RPMI7951 (cell line): ENCODE results near the gene OXNAD1. TPM values are rescaled to one million over a fixed set of nuclear protein-coding genes. Genes with fewer than 3 reads are reported as not detected.

Experiments used
- DNase-seq: peaks from one replicate; pipeline ENCODE4 v3.0.0-alpha.2; 2012; ENCODE audit warnings: low read depth
- total RNA-seq: library from RNA; depleted of rRNA; stranded (reverse); fragments of >200 nt; shearing (Covaris generic); gene quantifications from 2 replicates; pipeline ENCODE4 v1.2.3, GENCODE V29; 2014

Gene OXNAD1
- total RNA-seq, 1 experiment from 2014 or later, result 13.1 TPM

DNA sequence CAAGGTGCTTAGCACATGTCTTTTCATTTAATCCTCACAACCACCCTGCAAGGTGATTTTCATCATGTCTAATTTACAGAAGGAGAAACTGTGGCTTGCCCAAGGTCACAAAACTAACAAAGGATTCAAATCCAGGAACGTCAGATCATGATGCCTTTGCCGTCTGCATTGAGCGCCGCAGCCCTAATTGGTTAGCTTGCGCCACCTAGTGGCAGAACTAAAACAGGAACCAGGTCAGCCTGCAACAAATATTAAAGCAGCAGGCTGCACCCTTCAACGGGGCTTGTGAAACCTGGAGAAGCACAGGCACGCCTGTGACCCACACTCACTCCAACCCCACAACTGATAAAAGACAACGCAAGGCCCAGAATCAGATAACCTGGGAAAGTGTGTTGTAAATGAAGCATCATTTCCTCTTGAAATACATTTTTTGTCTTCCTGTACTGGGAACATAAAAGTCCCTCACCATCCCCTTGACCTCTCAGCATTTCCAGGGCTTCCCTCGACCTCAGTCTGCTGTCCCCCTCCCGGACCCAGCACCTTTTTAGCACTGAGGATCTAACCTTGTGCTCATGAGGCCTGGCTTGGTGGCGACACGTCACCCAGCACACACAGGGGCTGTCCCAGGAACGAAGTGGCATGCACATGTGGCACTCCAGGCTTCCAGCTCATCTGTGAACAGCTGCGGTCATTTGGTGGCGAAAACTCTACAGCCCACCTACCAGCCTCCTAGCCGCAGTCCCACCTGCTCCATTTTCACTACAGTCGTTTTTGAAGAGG, 17.5 kb upstream of the OXNAD1 start:
- DNase-seq, result peak; percentile 77

DNA sequence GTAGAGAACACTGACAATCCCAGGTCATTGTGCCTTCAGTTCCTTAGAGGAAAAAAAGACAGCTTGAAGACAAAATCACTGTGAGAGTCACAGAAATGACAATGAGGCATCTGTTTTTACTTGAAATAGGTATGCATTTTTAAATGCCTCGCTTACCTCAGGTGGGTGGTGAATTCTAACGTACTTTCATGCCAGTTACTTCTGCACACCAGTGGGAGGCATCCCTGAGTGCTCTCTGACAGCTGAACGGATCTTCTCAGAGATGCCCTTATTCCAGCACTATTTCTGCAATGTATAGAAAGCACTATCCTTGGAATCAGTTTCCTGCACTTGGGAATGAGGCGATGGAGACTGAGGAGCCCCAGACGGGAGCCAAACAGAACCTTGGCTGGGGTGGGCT, 16.5 kb upstream of the OXNAD1 start:
- no peak for DNase-seq

DNA sequence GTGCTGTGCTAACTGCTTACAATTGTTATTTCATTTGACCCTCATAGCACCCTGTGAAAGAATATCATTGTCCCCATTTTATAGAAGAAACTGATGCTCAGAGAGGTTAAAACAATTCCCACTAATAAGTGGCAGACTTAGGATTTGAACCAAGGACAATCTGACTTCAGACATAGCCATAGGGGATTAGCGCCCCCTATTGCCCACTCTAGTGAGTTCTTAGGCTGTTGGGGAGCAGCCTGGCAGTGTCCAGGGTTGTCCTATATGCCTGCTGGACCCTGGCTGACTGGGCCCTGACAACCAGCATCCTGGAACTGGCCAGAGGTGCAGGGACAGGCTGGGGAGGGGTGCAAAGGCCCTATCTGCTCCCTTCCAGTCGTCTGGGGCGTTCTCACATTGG, 15.7 kb upstream of the OXNAD1 start:
- DNase-seq, result peak; percentile 34

DNA sequence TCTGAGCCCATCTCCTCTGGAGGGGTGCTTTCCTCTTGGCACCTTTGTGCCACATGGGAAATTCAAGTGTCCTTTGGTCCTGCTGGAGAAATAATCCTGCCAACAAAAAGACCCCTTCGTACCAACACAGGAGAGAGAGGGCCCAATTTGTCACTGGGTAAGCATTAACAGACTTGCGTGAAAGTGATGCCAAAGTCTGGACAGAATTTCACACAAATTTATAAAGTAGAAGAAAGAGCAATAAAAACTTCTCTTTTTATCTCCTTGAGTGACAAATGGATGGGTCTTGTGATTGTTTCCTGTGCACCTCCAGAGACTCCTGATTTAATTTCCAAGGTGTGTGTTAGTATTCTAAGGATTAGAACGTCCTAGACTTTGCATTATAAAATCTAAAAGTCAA, 15.1 kb upstream of the OXNAD1 start:
- no peak for DNase-seq

DNA sequence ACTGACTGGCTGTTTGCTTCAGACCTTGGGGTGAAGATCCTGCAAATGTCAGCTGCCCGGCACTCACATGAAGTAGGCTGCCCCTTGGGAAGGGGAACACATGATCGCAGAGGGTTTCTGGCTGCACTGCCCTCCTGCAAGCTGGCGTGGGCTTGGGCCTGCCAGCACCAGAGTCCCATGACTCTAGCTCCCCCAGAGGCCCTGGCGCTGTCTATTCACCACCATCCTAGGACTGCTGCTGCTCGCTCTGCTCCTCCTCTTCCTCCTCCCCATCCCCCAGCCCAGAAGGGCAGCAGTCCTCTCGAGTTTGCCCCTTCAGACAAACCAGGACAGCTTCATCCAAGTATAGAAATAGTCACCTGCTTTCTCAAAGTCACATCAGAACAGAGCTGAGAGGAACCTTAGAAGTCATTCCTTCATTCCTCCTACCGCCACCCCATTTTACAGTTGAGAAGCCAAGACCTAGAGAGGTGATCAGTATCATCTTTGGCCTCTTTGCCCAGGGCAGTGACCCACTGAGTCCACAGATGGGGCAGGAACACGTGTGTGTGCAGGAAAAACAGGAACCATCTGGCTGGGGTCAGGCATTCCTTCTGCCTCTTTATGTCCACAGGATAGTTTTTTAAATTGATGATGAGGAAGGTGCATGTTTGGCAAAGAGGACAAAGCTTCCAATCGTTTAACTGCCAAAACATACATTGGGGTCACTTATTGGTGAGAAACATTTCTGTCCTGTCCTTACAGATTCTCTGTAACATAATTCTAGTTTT, 13.5 kb upstream of the OXNAD1 start:
- DNase-seq, result no peak

DNA sequence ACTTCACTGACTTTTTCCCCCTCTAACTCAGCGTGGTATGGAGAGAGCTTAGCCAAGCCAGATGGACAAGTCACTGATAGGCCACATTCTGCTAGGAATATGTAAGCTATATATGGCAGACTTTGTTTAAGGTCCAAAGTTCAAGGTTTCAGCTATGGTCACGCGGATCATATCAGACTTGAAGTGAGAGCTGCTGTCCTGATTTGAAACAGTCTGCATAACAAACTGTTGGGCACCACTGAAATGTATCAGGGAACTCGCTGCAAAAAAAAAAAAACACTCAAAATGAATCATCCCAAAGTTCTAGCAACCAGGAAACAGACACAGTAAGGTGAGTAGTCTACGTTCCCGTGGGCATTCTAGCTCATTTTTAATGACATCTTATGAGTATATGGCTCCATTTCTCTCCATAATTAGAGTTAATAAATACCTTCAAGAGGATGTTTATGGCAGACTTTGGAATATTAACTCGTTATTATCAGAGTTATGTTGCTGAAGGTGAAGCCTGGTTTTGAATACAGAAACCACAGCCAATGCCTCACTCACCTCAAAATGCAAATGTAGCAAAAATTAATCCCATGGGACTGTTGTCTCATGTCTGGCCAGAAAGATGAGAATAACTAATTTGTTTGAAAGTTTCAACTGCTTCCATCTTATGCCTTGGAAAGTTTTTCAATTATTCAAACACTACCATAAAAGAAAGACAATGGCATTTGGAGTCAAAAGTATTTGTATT, 12.6 kb upstream of the OXNAD1 start:
- no peak for DNase-seq

DNA sequence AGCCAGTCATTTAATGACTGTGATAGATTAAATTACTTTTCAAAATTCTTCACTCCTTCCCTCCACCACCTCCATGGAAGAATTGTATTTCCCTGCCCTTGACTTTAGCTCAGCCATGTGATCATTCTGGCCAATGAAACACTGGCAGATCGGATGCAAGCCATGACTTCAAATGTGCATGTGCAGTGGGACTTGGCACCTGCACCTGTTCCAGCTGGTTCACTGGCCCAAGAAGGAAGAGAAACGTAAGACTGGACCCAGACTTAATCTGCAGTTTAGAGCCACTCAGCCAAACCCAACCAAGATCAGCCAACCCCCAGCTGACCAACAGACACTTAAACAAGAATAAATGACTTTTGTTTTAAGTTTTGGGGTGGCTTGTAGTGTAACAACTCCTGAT, 12.0 kb upstream of the OXNAD1 start:
- no peak for DNase-seq

DNA sequence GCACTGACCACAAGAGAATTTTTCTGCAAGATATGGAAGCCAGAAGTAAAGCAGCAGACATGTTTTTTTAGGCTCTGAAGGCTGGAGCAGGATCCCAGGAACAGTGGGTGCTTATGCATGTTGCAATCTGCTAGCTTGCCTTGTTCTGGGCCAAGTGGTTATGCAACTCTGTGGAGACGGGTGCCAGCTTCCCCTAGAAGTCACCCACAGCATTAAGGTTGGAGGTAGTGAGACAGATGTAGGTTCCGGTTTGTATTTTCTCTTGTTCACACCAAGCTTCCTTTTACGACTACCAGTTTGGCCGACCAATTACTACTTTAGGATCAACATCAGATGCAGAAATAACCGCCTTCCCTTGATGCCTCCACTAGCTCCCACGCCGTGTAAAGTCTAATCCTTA, 11.4 kb upstream of the OXNAD1 start:
- DNase-seq, result no peak

DNA sequence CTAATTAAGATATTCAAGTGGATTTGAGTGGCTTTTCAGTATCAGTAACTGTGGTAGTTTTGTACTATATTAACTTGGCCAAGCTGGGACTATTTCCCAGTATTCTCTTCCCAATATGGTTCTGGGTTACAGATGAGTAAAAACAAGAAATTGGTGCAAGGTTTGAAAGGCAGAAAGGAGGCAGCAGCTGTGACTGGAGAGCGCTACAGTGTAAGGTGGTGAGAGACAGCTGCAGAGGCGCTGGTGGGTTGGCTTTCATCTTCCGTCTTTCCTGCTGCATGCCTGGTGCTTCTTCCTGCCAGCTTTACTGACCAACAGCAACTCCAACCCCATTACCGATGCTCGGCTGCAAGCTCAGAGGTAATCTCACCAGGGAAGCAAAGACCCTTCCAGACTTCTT, 10.1 kb upstream of the OXNAD1 start:
- no peak for DNase-seq

DNA sequence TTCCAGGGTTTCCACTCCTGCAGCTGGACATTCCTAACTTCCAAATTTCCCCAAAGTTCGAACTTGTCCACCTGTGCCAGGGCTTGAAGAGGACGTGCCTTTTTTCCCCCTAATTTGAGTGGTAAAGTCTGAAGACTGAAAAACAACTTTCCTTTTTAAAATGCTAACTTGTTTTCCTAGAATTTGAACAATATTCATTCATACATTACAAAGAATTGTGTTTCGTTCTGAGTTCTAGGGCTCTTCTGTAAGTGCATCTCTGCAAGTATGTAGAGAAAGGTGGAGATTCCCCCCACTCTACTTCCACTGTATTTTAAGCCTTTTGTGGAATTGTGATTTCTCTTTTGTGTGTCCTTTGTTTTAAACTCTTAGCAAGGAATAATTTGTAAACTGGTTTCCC, 9.7 kb upstream of the OXNAD1 start:
- DNase-seq, result no peak

DNA sequence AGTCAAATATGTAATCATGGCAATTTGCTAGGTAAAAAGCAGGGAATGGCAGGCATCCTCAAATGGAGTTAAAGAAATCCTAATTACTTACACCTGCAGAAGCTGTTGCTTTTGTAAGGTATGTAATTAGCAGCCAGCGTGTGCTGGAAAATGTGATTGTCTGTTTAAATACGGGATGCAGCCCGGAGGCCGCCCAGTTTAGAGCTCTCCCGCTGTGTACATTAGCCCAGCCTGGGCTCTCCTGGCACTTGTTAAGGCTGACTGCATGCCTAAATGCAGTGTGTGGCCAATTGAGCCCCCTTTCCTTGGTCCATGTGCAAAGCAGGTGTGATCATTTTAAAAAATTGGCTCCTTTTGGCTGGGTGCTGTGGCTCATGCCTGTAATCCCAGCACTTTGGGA, 9.3 kb upstream of the OXNAD1 start:
- DNase-seq, result no peak

DNA sequence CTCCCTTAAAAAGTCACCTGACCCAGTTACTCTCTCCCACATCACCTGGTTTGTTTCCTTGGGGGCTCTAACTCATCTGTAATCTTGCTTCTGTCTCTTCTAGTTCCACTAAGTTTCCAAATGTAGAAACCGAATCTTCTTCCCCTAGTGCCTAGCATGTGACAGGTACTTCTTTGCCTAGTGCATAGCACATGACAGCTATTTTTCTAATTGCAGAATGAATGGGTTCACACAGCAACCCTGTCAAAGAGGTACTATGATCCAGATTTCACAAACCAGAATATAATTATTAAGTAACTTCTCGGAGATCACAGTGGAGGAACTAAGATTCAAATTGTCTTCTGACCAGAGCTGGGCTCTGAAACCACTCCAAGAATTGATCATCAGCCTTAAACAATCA, 7.7 kb upstream of the OXNAD1 start:
- no peak for DNase-seq

DNA sequence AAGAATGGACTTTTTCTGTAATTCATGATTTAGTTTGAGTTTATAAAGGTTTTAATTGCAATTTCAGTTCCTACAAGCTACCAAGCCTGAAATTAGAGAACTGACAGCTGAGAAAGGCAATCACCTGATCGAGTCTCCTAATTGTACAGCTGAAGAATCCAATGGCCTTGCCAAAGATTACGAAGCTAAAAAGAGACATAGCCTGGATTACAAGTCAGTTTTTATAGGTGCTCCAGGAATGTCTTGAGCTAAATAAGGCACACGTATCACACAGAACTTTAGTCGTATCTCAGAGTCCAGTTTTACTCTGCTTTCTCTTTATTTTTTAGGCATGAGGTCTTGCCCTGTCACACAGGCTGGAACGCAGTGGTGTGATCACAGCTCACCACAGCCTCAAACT, 6.8 kb upstream of the OXNAD1 start:
- DNase-seq, result no peak

DNA sequence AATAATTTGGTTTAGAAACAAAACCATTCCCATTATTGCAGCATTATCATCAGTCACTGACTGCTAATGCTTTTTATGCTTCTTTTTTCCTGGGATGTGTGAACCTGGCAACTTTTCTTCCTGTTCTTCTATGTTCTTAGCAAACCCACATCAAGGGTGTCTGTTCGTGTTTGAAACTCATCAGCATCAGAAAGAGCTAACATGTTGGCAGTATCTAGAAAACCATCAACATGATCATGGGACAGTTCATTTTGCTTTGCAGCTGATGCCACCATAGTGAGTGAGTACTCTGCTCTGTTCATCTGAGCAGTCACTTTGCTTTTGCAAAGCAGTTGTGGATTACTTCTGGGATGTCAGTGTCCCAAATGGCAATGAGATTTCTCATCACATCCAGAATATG, 6.1 kb upstream of the OXNAD1 start:
- no peak for DNase-seq

DNA sequence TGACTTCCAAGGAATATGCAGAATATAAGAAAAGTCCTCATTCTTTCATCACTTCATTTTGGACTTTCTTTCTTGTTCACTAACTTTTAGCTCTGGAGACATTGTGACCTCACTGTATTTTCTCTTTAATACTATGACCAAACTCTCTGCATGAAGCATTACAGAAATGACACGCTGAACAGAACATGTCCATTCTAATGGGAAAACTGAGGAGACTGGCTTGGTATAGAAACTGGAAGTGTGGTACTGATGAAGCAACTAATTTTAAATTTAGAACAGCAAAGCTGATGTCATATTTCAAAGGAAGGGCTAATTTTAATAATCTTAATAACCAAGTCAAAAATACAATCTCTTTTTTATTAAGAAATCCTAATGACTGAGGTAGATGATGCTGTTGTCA, 5.0 kb upstream of the OXNAD1 start:
- no peak for DNase-seq

DNA sequence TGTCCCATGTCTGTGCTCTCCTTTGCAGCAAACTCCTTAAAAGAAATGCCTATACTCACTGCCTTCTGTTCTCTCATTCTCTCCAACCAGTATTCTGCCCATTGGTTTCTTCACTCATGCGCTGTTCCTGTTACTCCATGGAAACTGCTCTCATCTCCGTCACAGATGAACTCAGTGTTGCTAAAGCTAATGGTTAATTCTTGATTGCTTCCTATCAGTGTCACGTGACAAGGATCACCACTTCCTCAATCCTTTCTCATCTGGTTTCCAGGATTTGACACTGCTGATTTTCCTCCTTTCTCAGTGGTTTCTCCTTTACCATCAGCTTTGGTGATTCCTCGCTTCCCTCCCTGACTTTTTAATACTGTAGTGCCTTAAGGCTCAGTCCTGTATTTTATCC, 2.8 kb upstream of the OXNAD1 start:
- DNase-seq, result no peak

DNA sequence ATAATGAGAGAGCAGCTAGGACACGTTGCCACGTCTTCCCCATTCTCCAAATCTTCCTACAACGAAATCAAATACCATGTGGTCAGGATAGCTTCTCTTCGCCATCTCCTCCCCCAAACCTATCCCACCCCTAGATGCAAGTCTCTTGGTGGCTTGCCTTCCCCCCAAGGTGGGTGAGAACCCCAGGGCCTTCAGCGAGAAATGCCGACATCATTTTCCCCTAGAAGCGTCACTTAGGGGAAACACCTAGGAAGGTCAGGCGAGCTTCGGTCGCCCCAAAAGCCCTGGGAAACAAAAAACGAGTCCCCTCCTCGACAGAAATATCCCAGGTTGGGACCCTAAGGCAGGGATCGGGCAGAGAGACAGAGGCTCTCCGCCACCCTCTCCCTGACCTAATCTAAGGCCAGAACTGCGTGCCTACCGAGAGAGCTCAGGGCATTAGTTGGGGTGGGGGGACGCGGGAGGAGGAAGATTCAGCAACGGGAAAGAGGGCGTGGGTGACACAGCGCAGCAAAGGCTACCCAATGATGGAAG, 771 bp upstream of the OXNAD1 start:
- DNase-seq, result no peak

DNA sequence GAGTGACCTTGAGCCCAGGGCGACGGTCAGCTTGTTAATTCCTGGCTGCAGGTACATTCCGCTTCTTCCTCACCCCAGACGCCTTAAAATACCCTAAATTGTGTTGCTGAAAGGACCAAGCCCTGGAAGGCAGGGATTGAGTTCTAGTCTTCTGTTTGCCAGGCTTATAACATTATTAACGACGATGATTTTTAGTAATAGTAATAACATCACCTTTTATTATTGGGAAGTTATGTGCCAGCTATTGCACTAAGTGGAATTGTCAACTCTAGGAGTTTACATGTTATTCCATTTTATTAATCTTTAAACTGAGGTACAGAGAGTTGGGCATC, 409 bp downstream of the OXNAD1 start:
- DNase-seq, result no peak

DNA sequence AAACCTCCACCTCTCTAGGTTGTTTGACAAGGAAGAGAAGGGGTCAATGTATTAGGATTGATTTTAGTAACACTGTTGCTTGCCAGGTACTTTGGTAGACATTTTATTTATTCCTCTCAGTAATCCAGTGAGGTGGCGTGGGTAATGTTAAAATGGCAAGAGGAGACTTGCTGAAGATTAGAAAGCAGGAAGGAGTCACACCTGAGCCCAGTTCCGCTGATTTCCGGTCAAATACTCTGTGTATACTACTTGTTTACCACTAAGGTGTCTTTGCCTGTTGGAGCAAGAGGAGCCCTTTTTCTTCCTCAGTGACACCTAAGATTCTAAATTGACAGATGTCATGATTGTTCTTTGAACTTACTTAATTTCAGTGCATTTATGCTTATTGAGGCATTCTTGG, 1.7 kb downstream of the OXNAD1 start:
- DNase-seq, result no peak

DNA sequence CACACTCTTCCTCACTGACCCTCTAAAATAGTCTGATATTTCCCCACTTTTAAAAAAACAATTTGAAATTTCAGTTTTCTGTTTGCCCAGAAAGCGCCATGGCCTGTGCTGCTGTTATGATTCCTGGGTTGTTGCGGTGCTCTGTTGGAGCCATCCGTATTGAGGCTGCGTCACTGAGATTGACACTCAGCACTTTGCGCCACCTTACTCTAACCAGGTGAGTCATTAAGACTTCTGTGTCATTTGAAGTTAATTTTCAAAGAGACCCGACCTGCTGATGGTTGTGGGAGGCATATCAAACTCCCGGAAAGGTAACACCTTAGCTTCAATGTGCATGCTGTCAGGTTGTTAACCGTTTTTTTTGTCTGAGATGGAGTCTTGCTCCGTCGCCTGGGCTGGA, 5.8 kb downstream of the OXNAD1 start:
- no peak for DNase-seq

DNA sequence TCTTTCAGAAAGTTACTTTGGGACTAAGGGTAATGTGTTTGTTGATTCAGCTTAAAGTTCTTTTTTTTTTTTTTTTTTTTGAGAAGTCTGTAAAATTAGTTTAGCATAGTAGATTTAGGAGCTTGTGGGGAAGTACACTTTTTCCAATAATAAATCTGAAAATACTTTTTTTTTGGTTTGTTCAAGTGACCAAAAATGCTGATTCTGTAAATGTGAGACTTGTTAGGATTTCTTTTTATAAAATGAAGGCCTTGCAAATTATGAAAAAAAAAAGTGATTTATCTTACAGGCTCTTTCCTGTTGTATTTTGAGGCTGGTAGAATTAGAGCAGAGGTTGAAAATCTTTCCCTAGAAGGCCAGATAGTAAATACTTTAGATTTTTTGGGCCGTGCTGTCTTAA, 7.6 kb downstream of the OXNAD1 start:
- no peak for DNase-seq

DNA sequence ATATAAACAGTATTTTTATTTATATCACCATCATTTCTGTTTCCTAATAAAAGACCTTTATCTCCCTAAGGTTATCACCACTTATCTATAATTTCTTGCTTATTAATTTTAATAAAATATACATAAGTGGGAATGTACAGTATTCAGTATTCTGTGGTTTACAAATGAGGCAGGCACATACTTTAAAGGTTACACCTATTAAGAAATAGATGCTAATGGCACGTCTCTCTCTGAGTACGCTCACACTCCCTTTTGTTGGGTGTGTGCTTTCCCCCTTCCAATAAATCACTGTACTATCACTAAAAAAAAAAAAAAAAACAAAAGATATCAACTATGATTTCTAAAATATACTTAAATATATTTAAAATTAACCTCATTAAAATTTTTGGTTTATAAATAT, 8.9 kb downstream of the OXNAD1 start:
- DNase-seq, result no peak

DNA sequence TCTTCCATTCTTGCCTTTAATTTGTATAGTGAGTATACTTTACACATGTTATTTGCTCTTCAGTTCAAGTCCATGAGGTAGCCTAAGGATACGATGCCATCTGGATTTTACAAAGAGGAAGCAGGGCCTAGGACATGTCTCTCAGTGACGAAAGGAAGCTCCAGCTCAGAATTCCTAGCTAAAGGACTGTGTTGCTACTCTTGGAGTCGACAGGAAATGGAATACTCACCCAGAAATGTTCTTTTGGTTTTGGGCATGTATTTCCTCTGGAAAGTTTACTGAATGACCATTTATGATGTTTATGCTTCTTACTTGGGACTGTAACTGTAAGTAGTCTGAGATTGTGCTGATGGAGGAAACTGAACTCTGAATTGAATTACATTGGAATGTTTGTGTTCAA, 12.5 kb downstream of the OXNAD1 start:
- DNase-seq, result no peak
